NCI-H524 treated with DMSO at 0.1 percent for 48 hours (cell line): Measurements from ENCODE around the gene LDLRAP1.
"Not testable (repeated sequence)": the region's sequence is repeated elsewhere in the genome, so short reads cannot be mapped to it uniquely, and the experiment has no call there.

Source experiments
- DNase-seq: peaks from one replicate; lab custom pipeline; 2025; lab: John Stamatoyannopoulos, UW

LDLRAP1 gene

GRCh38 chr1:25543425-25544242, at the start of gene LDLRAP1:
Gene LDLRAP1, plus strand, starts transcription at chr1:25543606. Its CDS starts 93 bp downstream, at chr1:25543699.
- no peak for DNase-seq

- no peak for DNase-seq
Observed at GRCh38 chr1:25494952-25495351, 48.5 kb upstream of the LDLRAP1 start.

- no peak for DNase-seq
Observed at GRCh38 chr1:25500694-25501093, 42.7 kb upstream of the LDLRAP1 start.

- peak; percentile 31 for DNase-seq
Observed at GRCh38 chr1:25501235-25502058, 42.0 kb upstream of the LDLRAP1 start.

GRCh38 chr1:25502957-25503356, 40.4 kb upstream of the LDLRAP1 start:
- DNase-seq = no peak

- no peak for DNase-seq
Observed at GRCh38 chr1:25503551-25504426, 39.6 kb upstream of the LDLRAP1 start.

GRCh38 chr1:25504706-25505595, 38.5 kb upstream of the LDLRAP1 start:
- no peak for DNase-seq

- DNase-seq = peak; percentile 41
Observed at GRCh38 chr1:25505656-25506385, 37.6 kb upstream of the LDLRAP1 start.

- DNase-seq = not testable (repeated sequence)
Observed at GRCh38 chr1:25506566-25507463, 36.6 kb upstream of the LDLRAP1 start.

GRCh38 chr1:25513666-25514065, 29.7 kb upstream of the LDLRAP1 start:
- no peak for DNase-seq

GRCh38 chr1:25515033-25515432, 28.4 kb upstream of the LDLRAP1 start:
- no peak for DNase-seq

GRCh38 chr1:25516686-25517085, 26.7 kb upstream of the LDLRAP1 start:
- no peak for DNase-seq

- DNase-seq = no peak
Observed at GRCh38 chr1:25517476-25518394, 25.7 kb upstream of the LDLRAP1 start.

GRCh38 chr1:25519624-25520023, 23.8 kb upstream of the LDLRAP1 start:
- no peak for DNase-seq

- DNase-seq = no peak
Observed at GRCh38 chr1:25520446-25521061, 22.9 kb upstream of the LDLRAP1 start.

- no peak for DNase-seq
Observed at GRCh38 chr1:25522031-25522655, 21.3 kb upstream of the LDLRAP1 start.

- no peak for DNase-seq
Observed at GRCh38 chr1:25523542-25523941, 19.9 kb upstream of the LDLRAP1 start.
